Upper lobe of left lung (tissue), 6 donors: ENCODE measurements around the gene GAS2L2. TPM values are rescaled to one million over a fixed set of nuclear protein-coding genes. Genes with fewer than 3 reads are reported as not detected.
A peak's percentile ranks its signal among the peaks of the same experiment; 100 is the strongest.

Experiments used
- ATAC-seq, 2 donors: fragments of 200-7000 bp; cut with Tn5 transposase; one replicate each; pipeline ENCODE4 v1.9.1; 2022; ENCODE audit warnings: mild to moderate bottlenecking in 2 of 2, moderate library complexity in 2 of 2; ENCODE audit not compliant: low FRiP score in 2 of 2
- DNase-seq, 2 donors: peaks; one replicate each; pipeline ENCODE4 v3.0.0-alpha.2; 2019 to 2020
- H3K27ac ChIP-seq, 4 donors: fragments of 200-600 bp; sonication (generic); one replicate each; pipeline ENCODE4 v1.5.1; 2016 to 2019
- H3K27me3 ChIP-seq, 4 donors: fragments of 200-600 bp; sonication (generic); one replicate each; pipeline ENCODE4 v1.5.1; 2017 to 2019
- H3K36me3 ChIP-seq, 4 donors: fragments of 200-600 bp; sonication (generic); one replicate each; pipeline ENCODE4 v1.5.1; 2016 to 2019
- H3K4me1 ChIP-seq, 4 donors: fragments of 200-600 bp; sonication (generic); one replicate each; pipeline ENCODE4 v1.5.1; 2018 to 2019
- H3K4me3 ChIP-seq, 4 donors: fragments of 200-600 bp; sonication (generic); one replicate each; pipeline ENCODE4 v1.5.1; 2017 to 2019; ENCODE audit warnings: mild to moderate bottlenecking in 2 of 4, moderate library complexity in 1 of 4
- H3K9me3 ChIP-seq, 4 donors: fragments of 200-600 bp; sonication (generic); one replicate each; pipeline ENCODE4 v1.5.1; 2018 to 2019
- CTCF ChIP-seq, 6 experiments: fragments of 450-650 bp in 4 of 6; fragments of 200-600 bp in 2 of 6; sonication (generic) in 2 of 6; IDR thresholded peaks; one replicate each; pipeline ENCODE4 v1.5.1; 2016 to 2019; ENCODE audit warnings: antibody characterized with exemption in 6 of 6
- EP300 ChIP-seq, 4 donors: sonication (generic); formaldehyde crosslinking; IDR thresholded peaks; one replicate each; pipeline ENCODE4 v1.5.1; 2017; ENCODE audit warnings: antibody characterized with exemption in 4 of 4, control low read depth in 2 of 4
- POLR2A ChIP-seq, 4 donors: fragments of 450-650 bp; IDR thresholded peaks; one replicate each; pipeline ENCODE4 v1.5.1; 2016 to 2017; ENCODE audit warnings: antibody characterized with exemption in 4 of 4, mild to moderate bottlenecking in 2 of 4
- POLR2AphosphoS5 ChIP-seq, 2 donors: sonication (generic); formaldehyde crosslinking; IDR thresholded peaks; one replicate each; pipeline ENCODE4 v1.5.1; 2017; ENCODE audit warnings: antibody characterized with exemption in 2 of 2
- WGBS, 2 donors: methylation state at CpG; one replicate each; pipeline ENCODE4 v1.1.5; 2017 to 2018; 5-methylcytosine and 5-hydroxymethylcytosine counted together
- total RNA-seq, 6 donors: library from RNA; depleted of rRNA in 4 of 6; stranded (reverse); fragments of >200 nt in 4 of 6; gene quantifications; one replicate each; pipeline versions ENCODE4 v1.1.0 to v1.2.1, GENCODE V29; 2016 to 2021
- donor health status: DM: no; HTN: no; CAD: no; lungs with moderate emphysema.
- donor health status: DM: no; HTN: yes; CAD: no; lungs with severe emphysema.

The GAS2L2 gene
- total RNA-seq, 6 donors from 2014 or later = 0.37 to 7.4 (median 3.3) TPM

- WGBS, 2 donors = 92% methylated on average over 5 of the region's 5 CpGs
- no peak for DNase-seq
- Histone ChIP-seq H3K27me3 (no peaks in the 10 kb centered on the region), H3K4me3 (no peak overlapping the region), H3K27ac (no peak overlapping the region), H3K9me3 (no peaks in the 10 kb centered on the region), H3K36me3 (peaks cover 12 to 54% (median 30%) of the 10 kb centered on the region in 4 donors), H3K4me1 (peaks cover 6 to 20% (median 12%) of the 10 kb centered on the region in 4 donors)
- no peak for TF ChIP-seq EP300 (IDR thresholded peaks at IDR 0.05)
- no peak for TF ChIP-seq POLR2AphosphoS5 (IDR thresholded peaks at IDR 0.05)
- no peak for TF ChIP-seq CTCF (IDR thresholded peaks at IDR 0.05)
- no peak for TF ChIP-seq POLR2A (IDR thresholded peaks at IDR 0.05)
- no peak for ATAC-seq
These were observed 25.4 kb downstream of the GAS2L2 start for GRCh38 chr17:35727635-35728034.

- TF ChIP-seq POLR2A (IDR thresholded peaks at IDR 0.05) (no peak), CTCF (IDR thresholded peaks at IDR 0.05) (no peak), EP300 (IDR thresholded peaks at IDR 0.05) (no peak), POLR2AphosphoS5 (IDR thresholded peaks at IDR 0.05) (no peak)
- Histone ChIP-seq H3K36me3 (peaks cover 12 to 58% (median 30%) of the 10 kb centered on the region in 4 donors), H3K4me3 (no peak overlapping the region), H3K27me3 (no peaks in the 10 kb centered on the region), H3K27ac (no peak overlapping the region), H3K9me3 (no peaks in the 10 kb centered on the region), H3K4me1 (peaks cover 6 to 16% (median 9%) of the 10 kb centered on the region in 4 donors)
- 80 to 81% methylated on average over 5 of the region's 5 CpGs for WGBS, 2 donors
- no peak for ATAC-seq
- no peak for DNase-seq
These were observed 26.0 kb downstream of the GAS2L2 start for GRCh38 chr17:35726953-35727460.

GRCh38 chr17:35726127-35726952, 26.7 kb downstream of the GAS2L2 start:
- DNase-seq (no peak), ATAC-seq (no peak)
- Histone ChIP-seq H3K36me3 (peaks cover 12 to 64% (median 33%) of the 10 kb centered on the region in 4 donors), H3K4me1 (peaks cover 5 to 10% (median 6%) of the 10 kb centered on the region in 4 donors), H3K9me3 (no peaks in the 10 kb centered on the region), H3K27me3 (no peaks in the 10 kb centered on the region), H3K27ac (peak overlapping the region in 1 of 4 donors; percentile 38), H3K4me3 (no peak overlapping the region)
- WGBS, 2 donors = 66 to 77% methylated on average over 2 to 6 of the region's 6 CpGs
- no peak for TF ChIP-seq EP300 (IDR thresholded peaks at IDR 0.05)
- no peak for TF ChIP-seq CTCF (IDR thresholded peaks at IDR 0.05)
- TF ChIP-seq POLR2AphosphoS5 (IDR thresholded peaks at IDR 0.05) = no peak
- TF ChIP-seq POLR2A (IDR thresholded peaks at IDR 0.05) = no peak

- peaks cover 12 to 64% (median 33%) of the 10 kb centered on the region in 4 donors for H3K36me3 ChIP-seq
- peak overlapping the region in 1 of 4 donors; percentile 38 for H3K27ac ChIP-seq
- no peaks in the 10 kb centered on the region for H3K27me3 ChIP-seq
- H3K4me3 ChIP-seq = no peak overlapping the region
- 78 to 90% methylated on average over 2 of the region's 2 CpGs for WGBS, 2 donors
- H3K9me3 ChIP-seq = no peaks in the 10 kb centered on the region
- TF ChIP-seq EP300 (IDR thresholded peaks at IDR 0.05) (no peak), CTCF (IDR thresholded peaks at IDR 0.05) (no peak), POLR2AphosphoS5 (IDR thresholded peaks at IDR 0.05) (no peak), POLR2A (IDR thresholded peaks at IDR 0.05) (no peak)
- ATAC-seq = no peak
- no peak for DNase-seq
- peaks cover 0 to 4% (median under 1%) of the 10 kb centered on the region in 4 donors for H3K4me1 ChIP-seq
These were observed 27.3 kb downstream of the GAS2L2 start for GRCh38 chr17:35725802-35726126.
